Vagina (tissue), 2 donors: ENCODE results near the gene IGSF3. TPM values are rescaled to one million over a fixed set of nuclear protein-coding genes. Genes with fewer than 3 reads are reported as not detected.

Source experiments
- DNase-seq, 2 donors: peaks; one replicate each; pipeline ENCODE4 v3.0.0-alpha.2; 2017; ENCODE audit errors: extremely low spot score in 2 of 2
- H3K27ac ChIP-seq: fragments of 200-600 bp; sonication (generic); one replicate; pipeline ENCODE4 v1.5.1; 2019
- H3K27me3 ChIP-seq: fragments of 200-600 bp; sonication (generic); one replicate; pipeline ENCODE4 v1.5.1; 2019
- H3K36me3 ChIP-seq, 2 donors: fragments of 200-600 bp; sonication (generic); one replicate each; pipeline ENCODE4 v1.5.1; 2017 to 2019
- H3K4me1 ChIP-seq: fragments of 200-600 bp; sonication (generic); one replicate; pipeline ENCODE4 v1.5.1; 2019
- H3K4me3 ChIP-seq, 2 donors: fragments of 200-600 bp; sonication (generic); 1 replicate in 1 of 2; 2 replicates in 1 of 2; pipeline ENCODE4 v1.5.1; 2016 to 2019
- H3K9me3 ChIP-seq: fragments of 200-600 bp; sonication (generic); one replicate; pipeline ENCODE4 v1.5.1; 2019
- POLR2A ChIP-seq, 2 donors: fragments of 450-650 bp; IDR thresholded peaks; one replicate each; pipeline ENCODE4 v1.6.1; 2017; ENCODE audit warnings: antibody characterized with exemption in 2 of 2, mild to moderate bottlenecking in 2 of 2, moderate library complexity in 2 of 2
- POLR2AphosphoS5 ChIP-seq, 2 donors: sonication (generic); formaldehyde crosslinking; IDR thresholded peaks; one replicate each; pipeline ENCODE4 v1.9.0; 2017; ENCODE audit warnings: antibody characterized with exemption in 2 of 2, mild to moderate bottlenecking in 2 of 2, low read depth in 1 of 2; ENCODE audit not compliant: insufficient read depth in 1 of 2
- intact Hi-C: fragments of 100-400 bp; cut with DNase I; formaldehyde crosslinking; loops from one replicate; pipeline ENCODE4 v1.15.1; 2023
- total RNA-seq: library from RNA; depleted of rRNA; stranded (reverse); fragments of >200 nt; gene quantifications from one replicate; pipeline ENCODE4 v1.2.3, GENCODE V29; 2016
- TF ChIP-seq, protein P1 (sequence below), 3 experiments: fragments of 450-650 bp in 2 of 3; fragments of 200-600 bp in 1 of 3; sonication (generic) in 1 of 3; IDR thresholded peaks; one replicate each; pipeline ENCODE4 v1.5.1; 2017 to 2019; ENCODE audit warnings: antibody characterized with exemption in 3 of 3, mild to moderate bottlenecking in 2 of 3, moderate library complexity in 2 of 3

Gene IGSF3
- total RNA-seq, 1 donor from 2014 or later, result 38.5 TPM

DNA sequence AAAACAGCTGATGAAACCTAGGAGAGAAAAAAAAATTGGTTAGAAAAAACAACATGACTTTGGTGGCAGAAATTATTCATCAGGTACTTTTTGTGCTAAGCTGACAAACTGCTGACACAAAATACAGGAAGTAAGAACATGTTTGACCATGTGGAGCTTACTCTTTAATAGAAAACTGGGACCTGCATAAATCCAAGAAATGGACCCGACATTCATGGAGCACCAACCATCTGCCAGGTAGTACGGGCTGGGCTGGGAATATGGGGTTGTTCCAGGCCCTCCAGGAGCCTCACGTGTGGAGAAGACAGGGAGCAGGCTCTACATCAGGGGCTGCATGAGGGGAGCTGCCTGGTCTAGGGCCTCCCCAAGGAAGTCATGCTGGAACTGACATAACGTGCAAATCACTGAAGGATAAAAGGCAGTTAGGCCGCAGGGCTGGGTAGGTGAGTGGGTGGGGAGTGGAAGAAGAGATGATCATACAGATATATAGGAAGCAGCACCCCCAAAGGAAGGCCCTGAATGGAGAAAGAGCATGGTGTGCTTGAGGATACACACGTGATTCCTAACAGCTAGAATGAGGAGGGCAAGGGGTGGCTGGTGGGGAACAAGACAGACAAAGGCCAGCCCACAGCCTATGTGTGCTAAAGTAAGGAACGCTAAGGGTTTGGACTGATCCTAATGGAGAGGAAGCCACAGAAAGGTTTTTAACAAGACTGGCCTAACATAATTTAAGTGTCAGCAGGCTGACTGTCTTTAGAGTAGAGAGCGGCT, 122.8 kb downstream of the IGSF3 start:
- H3K27ac ChIP-seq, result no peak overlapping the region
- intact Hi-C loops, result no loop called here
- no peaks in the 10 kb centered on the region for H3K9me3 ChIP-seq
- TF ChIP-seq POLR2A (IDR thresholded peaks at IDR 0.05) (no peak), POLR2AphosphoS5 (IDR thresholded peaks at IDR 0.05; ENCODE audit: insufficient read depth in 1 of 2, low read depth in 1 of 2) (no peak)
- TF ChIP-seq, protein P1, sequence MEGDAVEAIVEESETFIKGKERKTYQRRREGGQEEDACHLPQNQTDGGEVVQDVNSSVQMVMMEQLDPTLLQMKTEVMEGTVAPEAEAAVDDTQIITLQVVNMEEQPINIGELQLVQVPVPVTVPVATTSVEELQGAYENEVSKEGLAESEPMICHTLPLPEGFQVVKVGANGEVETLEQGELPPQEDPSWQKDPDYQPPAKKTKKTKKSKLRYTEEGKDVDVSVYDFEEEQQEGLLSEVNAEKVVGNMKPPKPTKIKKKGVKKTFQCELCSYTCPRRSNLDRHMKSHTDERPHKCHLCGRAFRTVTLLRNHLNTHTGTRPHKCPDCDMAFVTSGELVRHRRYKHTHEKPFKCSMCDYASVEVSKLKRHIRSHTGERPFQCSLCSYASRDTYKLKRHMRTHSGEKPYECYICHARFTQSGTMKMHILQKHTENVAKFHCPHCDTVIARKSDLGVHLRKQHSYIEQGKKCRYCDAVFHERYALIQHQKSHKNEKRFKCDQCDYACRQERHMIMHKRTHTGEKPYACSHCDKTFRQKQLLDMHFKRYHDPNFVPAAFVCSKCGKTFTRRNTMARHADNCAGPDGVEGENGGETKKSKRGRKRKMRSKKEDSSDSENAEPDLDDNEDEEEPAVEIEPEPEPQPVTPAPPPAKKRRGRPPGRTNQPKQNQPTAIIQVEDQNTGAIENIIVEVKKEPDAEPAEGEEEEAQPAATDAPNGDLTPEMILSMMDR (IDR thresholded peaks at IDR 0.05), result no peak
- H3K27me3 ChIP-seq, result no peaks in the 10 kb centered on the region
- no peak overlapping the region for H3K4me3 ChIP-seq
- peaks cover 19% of the 10 kb centered on the region for H3K4me1 ChIP-seq
- peaks cover 0 to 15% of the 10 kb centered on the region in 2 donors for H3K36me3 ChIP-seq
- no peak for DNase-seq

DNA sequence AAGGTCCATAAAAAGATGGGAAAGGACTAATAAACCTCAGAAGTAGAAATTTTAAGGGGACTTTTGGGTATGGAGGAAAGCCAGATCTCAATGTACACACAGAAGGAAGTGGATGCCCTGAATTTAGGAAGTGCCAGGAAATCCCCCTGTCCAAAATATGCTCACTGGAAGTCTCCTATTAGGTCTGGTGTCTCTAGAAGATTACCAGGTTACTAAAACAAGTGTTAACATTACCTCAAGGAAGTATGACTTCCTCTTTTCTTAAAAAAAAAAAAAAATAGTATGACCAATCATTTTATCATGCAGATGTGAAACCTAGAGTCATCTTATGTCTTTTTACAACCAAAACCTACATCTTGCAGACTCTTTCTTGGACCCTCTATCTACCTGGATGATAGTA, 127.4 kb downstream of the IGSF3 start:
- H3K36me3 ChIP-seq, result peaks cover 0 to 25% of the 10 kb centered on the region in 2 donors

DNA sequence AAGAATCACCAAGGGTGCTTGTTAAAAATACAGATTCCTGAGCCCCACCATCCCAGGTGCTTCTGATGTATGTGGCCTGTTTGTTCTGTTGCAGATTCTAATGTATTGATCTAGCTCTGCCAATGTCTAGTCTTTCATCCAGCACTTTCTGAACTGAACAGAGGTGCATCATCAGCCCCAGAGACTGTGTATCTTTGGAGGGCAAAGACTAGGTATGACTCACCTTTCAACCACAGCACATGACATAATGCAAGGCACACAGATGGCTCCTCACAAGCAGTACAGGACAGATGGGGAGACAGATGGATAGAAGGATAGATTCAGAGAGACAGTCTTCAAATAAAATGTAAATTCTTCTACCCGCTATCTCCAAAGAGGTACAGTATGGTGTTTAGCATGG, 129.0 kb downstream of the IGSF3 start:
- TF ChIP-seq POLR2AphosphoS5 (IDR thresholded peaks at IDR 0.05; ENCODE audit: insufficient read depth in 1 of 2, low read depth in 1 of 2) (no peak), POLR2A (IDR thresholded peaks at IDR 0.05) (no peak)
- TF ChIP-seq, protein P1 (IDR thresholded peaks at IDR 0.05), result no peak
- peaks cover 0 to 32% of the 10 kb centered on the region in 2 donors for H3K36me3 ChIP-seq
- H3K27me3 ChIP-seq, result no peaks in the 10 kb centered on the region
- no peaks in the 10 kb centered on the region for H3K9me3 ChIP-seq
- intact Hi-C loops, result no loop called here
- no peak overlapping the region for H3K27ac ChIP-seq
- no peak overlapping the region for H3K4me3 ChIP-seq
- no peak for DNase-seq
- H3K4me1 ChIP-seq, result peaks cover 29% of the 10 kb centered on the region

More for the DNA sequence above, 127.4 kb downstream of the IGSF3 start:
- Histone ChIP-seq H3K4me1 (peaks cover 29% of the 10 kb centered on the region), H3K27me3 (no peaks in the 10 kb centered on the region), H3K27ac (no peak overlapping the region), H3K4me3 (no peak overlapping the region), H3K9me3 (no peaks in the 10 kb centered on the region)
- TF ChIP-seq POLR2AphosphoS5 (IDR thresholded peaks at IDR 0.05; ENCODE audit: insufficient read depth in 1 of 2, low read depth in 1 of 2) (no peak), POLR2A (IDR thresholded peaks at IDR 0.05) (no peak)
- TF ChIP-seq, protein P1 (IDR thresholded peaks at IDR 0.05), result no peak
- no peak for DNase-seq
- intact Hi-C loops, result no loop called here

DNA sequence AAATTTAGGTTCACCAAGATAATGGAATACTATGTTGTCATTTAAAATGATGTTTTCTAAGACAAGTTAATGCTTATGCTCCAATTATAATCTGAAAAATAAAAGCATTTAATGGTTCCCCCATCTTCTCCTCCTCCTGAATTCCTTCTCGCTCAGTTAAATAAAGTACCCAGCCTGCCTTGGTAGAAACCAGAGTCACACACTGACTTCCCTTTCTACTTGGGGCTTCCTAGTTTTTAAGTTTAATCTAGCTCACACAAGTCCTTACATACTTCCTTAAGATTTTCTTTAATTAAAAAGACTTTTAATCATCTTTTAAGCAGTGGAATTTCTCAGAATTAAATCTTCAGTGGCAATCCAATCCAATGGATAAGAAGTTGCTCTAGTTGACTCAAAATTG, 129.6 kb downstream of the IGSF3 start:
- intact Hi-C loops, result no loop called here
- Histone ChIP-seq H3K4me3 (no peak overlapping the region), H3K27ac (no peak overlapping the region), H3K4me1 (peaks cover 29% of the 10 kb centered on the region), H3K27me3 (no peaks in the 10 kb centered on the region), H3K9me3 (no peaks in the 10 kb centered on the region), H3K36me3 (peaks cover 0 to 29% of the 10 kb centered on the region in 2 donors)
- DNase-seq, result no peak
- TF ChIP-seq POLR2AphosphoS5 (IDR thresholded peaks at IDR 0.05; ENCODE audit: insufficient read depth in 1 of 2, low read depth in 1 of 2), result no peak
- TF ChIP-seq, protein P1 (IDR thresholded peaks at IDR 0.05), result no peak
- TF ChIP-seq POLR2A (IDR thresholded peaks at IDR 0.05), result no peak
